Measurements from ENCODE around the gene EMC9.

The EMC9 gene

GRCh38 chr14:24143511-24143910 is 2.1 kb upstream of the EMC9 start:
- peaks cover 64 to 72% (median 67%) of the 10 kb centered on the region in 10 experiments for H3K4me1 ChIP-seq
- no peak for TF ChIP-seq Cebpa-rat (IDR thresholded peaks at IDR 0.05)
- peak overlapping the region; percentile 25 to 98 (median 90); a peak in 21 of 22 replicates for H3K4me2 ChIP-seq
- H4K20me1 ChIP-seq: peaks cover 0 to 58% (median 35%) of the 10 kb centered on the region in 11 experiments; a peak in 18 of 22 replicates
- H3K27ac ChIP-seq: peak overlapping the region in 3 of 11 experiments; percentile 5 to 31 (median 20); a peak in 2 of 22 replicates
- H3K36me3 ChIP-seq: peaks cover 26 to 51% (median 40%) of the 10 kb centered on the region in 11 experiments
- H3K9me3 ChIP-seq (replicated peaks in 1 of 11): no peaks in the 10 kb centered on the region
- peak overlapping the region in 5 of 10 experiments; percentile 14 to 46 (median 30); a peak in 6 of 20 replicates for H3K4me3 ChIP-seq
- no peaks in the 10 kb centered on the region for H3K27me3 ChIP-seq
- H3K9ac ChIP-seq: peak overlapping the region in 6 of 11 experiments; percentile 10 to 48 (median 39); a peak in 10 of 22 replicates

GRCh38 chr14:24139272-24139934 is 2.0 kb downstream of the EMC9 start:
- Histone ChIP-seq H3K9me3 (replicated peaks in 1 of 11) (no peaks in the 10 kb centered on the region), H3K36me3 (peaks cover 39 to 55% (median 46%) of the 10 kb centered on the region in 11 experiments), H4K20me1 (peaks cover 0 to 66% (median 45%) of the 10 kb centered on the region in 11 experiments; a peak in 17 of 22 replicates), H3K9ac (peak overlapping the region in 9 of 11 experiments; percentile 21 to 87 (median 36); a peak in 9 of 22 replicates), H3K27me3 (no peaks in the 10 kb centered on the region), H3K4me1 (peaks cover 67 to 75% (median 72%) of the 10 kb centered on the region in 10 experiments), H3K4me2 (peak overlapping the region; percentile 84 to 99 (median 96)), H3K27ac (no peak overlapping the region), H3K4me3 (peak overlapping the region in 9 of 10 experiments; percentile 64 to 89 (median 82); a peak in 17 of 20 replicates)
- TF ChIP-seq Cebpa-rat (IDR thresholded peaks at IDR 0.05): no peak

GRCh38 chr14:24138396-24139271 is 2.8 kb downstream of the EMC9 start:
- peaks cover 60 to 67% (median 64%) of the 10 kb centered on the region in 10 experiments for H3K4me1 ChIP-seq
- no peaks in the 10 kb centered on the region for H3K27me3 ChIP-seq
- H4K20me1 ChIP-seq: peaks cover 0 to 59% (median 41%) of the 10 kb centered on the region in 11 experiments; a peak in 17 of 22 replicates
- no peaks in the 10 kb centered on the region for H3K9me3 ChIP-seq (replicated peaks in 1 of 11)
- no peak overlapping the region for H3K27ac ChIP-seq
- peak overlapping the region in 3 of 11 experiments; percentile 12 to 82 (median 44); a peak in 2 of 22 replicates for H3K9ac ChIP-seq
- H3K36me3 ChIP-seq: peaks cover 32 to 47% (median 38%) of the 10 kb centered on the region in 11 experiments
- H3K4me2 ChIP-seq: peak overlapping the region; percentile 84 to 99 (median 96)
- TF ChIP-seq Cebpa-rat (IDR thresholded peaks at IDR 0.05): no peak
- peak overlapping the region in 5 of 10 experiments; percentile 81 to 93 (median 87); a peak in 2 of 20 replicates for H3K4me3 ChIP-seq

DNA sequence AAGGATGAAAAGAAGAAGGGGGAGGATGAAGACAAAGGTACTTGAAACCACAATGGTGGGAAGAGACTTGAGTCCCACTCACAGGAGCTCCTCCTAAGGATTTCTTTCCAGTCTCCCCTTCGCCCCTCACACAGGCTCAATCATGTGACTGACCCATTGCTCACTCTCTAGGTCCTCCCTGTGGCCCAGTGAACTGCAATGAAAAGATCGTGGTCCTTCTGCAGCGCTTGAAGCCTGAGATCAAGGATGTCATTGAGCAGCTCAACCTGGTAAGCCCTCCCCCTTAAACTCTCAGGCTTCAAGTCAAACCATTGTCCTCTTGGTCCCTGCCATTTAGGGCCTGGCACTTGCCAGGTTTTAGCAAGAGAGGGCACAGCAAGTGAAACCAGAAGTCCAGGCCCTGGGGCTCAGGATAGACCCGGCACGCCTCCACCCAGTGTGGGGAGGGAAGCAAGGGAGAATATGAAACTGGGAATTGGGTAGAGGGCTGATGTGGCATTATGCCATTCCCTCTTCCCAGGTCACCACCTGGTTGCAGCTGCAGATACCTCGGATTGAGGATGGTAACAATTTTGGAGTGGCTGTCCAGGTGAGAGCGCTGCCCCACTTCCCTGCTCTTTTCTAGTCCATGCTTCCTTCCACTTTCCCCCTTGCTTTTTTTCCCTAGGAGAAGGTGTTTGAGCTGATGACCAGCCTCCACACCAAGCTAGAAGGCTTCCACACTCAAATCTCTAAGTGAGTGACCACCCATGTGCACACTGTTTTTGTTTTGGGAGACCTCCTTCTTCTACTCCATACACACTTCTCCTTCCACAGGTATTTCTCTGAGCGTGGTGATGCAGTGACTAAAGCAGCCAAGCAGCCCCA is 3.6 kb downstream of the EMC9 start:
- TF ChIP-seq Cebpa-rat (IDR thresholded peaks at IDR 0.05): no peak
- Histone ChIP-seq H3K4me2 (peak overlapping the region; percentile 85 to 99 (median 97)), H3K4me3 (peak overlapping the region; percentile 83 to 100 (median 96); a peak in 17 of 20 replicates), H3K27me3 (no peaks in the 10 kb centered on the region), H3K36me3 (peaks cover 25 to 38% (median 31%) of the 10 kb centered on the region in 11 experiments), H3K4me1 (peaks cover 52 to 58% (median 55%) of the 10 kb centered on the region in 10 experiments), H4K20me1 (peaks cover 0 to 50% (median 34%) of the 10 kb centered on the region in 11 experiments; a peak in 17 of 22 replicates), H3K9me3 (replicated peaks in 1 of 11) (no peaks in the 10 kb centered on the region), H3K9ac (peak overlapping the region; percentile 12 to 98 (median 96); a peak in 14 of 22 replicates), H3K27ac (peak overlapping the region in 1 of 11 experiments; percentile 96; a peak in 1 of 22 replicates)

DNA sequence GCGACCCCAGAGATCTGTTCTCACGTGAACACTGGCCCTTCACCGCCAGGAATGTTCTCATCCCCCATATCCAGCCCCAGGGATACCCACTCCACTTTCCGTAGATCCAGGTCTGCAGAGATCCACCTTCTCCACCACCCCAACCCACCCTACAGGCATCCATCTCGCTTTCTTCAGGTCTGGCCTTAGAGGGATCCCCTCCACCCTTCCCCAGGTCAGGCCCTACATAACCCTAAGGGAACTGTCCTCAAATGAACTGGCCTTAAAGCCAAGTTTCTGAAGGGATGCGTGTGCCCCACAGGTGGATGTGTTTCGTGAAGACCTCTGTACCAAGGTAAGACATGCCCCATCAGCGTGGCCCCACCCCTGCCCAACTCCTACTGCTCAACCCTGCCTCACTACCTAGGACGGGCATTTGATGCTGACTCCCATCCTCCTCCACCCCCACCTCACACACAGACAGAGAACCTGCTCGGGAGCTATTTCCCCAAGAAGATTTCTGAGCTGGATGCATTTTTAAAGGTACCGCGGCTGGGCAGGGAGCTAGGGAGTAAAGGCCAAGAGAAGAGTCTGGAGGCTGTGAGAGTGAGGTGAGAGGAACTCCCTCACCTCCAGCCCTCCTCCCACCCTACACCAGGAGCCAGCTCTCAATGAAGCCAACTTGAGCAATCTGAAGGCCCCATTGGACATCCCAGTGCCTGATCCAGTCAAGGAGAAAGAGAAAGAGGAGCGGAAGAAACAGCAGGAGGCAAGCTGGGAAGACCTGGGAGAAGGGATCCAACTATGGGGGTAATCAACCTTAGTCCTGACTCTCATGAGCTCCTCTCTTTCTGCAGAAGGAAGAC is 4.5 kb downstream of the EMC9 start:
- H3K36me3 ChIP-seq: peaks cover 25 to 32% (median 27%) of the 10 kb centered on the region in 11 experiments
- peaks cover 0 to 49% (median 34%) of the 10 kb centered on the region in 11 experiments; a peak in 17 of 22 replicates for H4K20me1 ChIP-seq
- no peaks in the 10 kb centered on the region for H3K27me3 ChIP-seq
- H3K9me3 ChIP-seq (replicated peaks in 1 of 11): no peaks in the 10 kb centered on the region
- H3K4me3 ChIP-seq: peak overlapping the region; percentile 83 to 100 (median 96)
- H3K9ac ChIP-seq: peak overlapping the region; percentile 93 to 98 (median 96)
- H3K4me2 ChIP-seq: peak overlapping the region; percentile 85 to 99 (median 97)
- H3K27ac ChIP-seq: peak overlapping the region; percentile 82 to 96 (median 92); a peak in 21 of 22 replicates
- TF ChIP-seq Cebpa-rat (IDR thresholded peaks at IDR 0.05): no peak
- H3K4me1 ChIP-seq: peaks cover 43 to 54% (median 47%) of the 10 kb centered on the region in 10 experiments

DNA sequence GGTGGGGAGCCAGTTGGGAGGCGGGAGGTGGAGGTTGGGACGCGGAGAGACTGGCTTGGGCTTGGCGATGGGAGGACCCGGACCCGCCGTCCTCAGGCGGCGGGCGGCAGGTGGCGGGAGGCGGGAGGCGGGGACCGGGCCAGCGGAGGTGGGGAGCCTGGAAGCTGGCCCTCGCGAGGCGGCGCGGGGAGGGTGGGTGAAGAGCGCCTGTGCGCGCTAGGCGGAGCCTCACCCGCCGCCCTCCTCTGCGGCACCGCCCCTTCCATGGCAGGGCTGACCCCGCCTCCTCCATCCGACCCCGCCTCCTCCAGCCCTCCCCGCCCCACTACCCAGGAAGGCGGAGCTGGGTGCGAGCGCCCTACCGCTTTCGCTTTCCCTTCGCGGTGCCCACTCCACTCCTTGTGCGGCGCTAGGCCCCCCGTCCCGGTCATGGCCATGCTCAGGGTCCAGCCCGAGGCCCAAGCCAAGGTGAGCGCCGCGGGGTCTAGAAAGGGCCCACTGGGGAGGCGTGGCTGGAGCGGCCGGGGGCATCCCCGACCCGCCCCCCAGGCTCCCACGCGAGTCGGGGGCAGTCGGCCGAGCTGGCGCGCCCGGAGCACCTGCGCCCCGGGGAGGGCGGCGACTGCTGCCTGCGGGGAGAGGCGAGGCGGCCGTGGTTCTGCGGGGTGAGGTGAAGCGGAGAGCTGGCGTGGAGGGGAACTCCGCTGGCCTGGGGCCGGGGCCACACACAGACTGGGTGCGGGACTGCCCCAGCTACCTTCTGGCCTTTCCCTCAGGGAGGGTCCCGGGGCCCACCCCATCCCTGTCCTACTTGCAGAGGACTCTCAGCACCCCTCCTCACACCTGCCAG is 5.3 kb downstream of the EMC9 start, which contains the start of gene PSME1:
PSME1 (plus strand) TSS at position 361 of the 850 bp plus-strand sequence; CDS start at position 430, 69 bp downstream.
- peak within 1 kb of the TSS; percentile 83 to 100 (median 96) for H3K4me3 ChIP-seq
- H3K27ac ChIP-seq: peak within 1 kb of the TSS; percentile 82 to 96 (median 92)
- no peaks in the 10 kb centered on the region for H3K27me3 ChIP-seq
- peak within 1 kb of the TSS; percentile 93 to 98 (median 96) for H3K9ac ChIP-seq
- no peak for TF ChIP-seq Cebpa-rat (IDR thresholded peaks at IDR 0.05)
- no peaks in the 10 kb centered on the region for H3K9me3 ChIP-seq (replicated peaks in 1 of 11)
- peaks cover 25 to 32% (median 27%) of the 10 kb centered on the region in 11 experiments for H3K36me3 ChIP-seq
- peaks cover 43 to 52% (median 46%) of the 10 kb centered on the region in 10 experiments for H3K4me1 ChIP-seq
- H4K20me1 ChIP-seq: peaks cover 0 to 49% (median 34%) of the 10 kb centered on the region in 11 experiments; a peak in 17 of 22 replicates
- H3K4me2 ChIP-seq: peak within 1 kb of the TSS; percentile 85 to 99 (median 97)

Measured in BLaER1 treated with 17β-estradiol and CSF1 and Interleukin-3, amounts not matched to agents 10 nM and 100 nM (cell line).